Mucosa of descending colon (tissue), 3 donors: ENCODE data around the gene FCRL5. TPM values are rescaled to one million over a fixed set of nuclear protein-coding genes. Genes with fewer than 3 reads are reported as not detected.

ENCODE experiments used
- ATAC-seq: fragments of 200-7000 bp; cut with Tn5 transposase; one replicate; pipeline ENCODE4 v1.9.1; 2020; ENCODE audit warnings: mild to moderate bottlenecking, moderate library complexity
- DNase-seq, 3 donors: peaks; one replicate each; pipeline ENCODE4 v3.0.0-alpha.2; 2020
- H3K36me3 ChIP-seq: fragments of 200-600 bp; one replicate; pipeline ENCODE4 v1.8.0; 2021; ENCODE audit warnings: low read depth, mild to moderate bottlenecking
- H3K4me1 ChIP-seq: fragments of 200-600 bp; one replicate; pipeline ENCODE4 v1.8.0; 2021; ENCODE audit warnings: low read depth, mild to moderate bottlenecking
- H3K4me3 ChIP-seq: fragments of 200-600 bp; one replicate; pipeline ENCODE4 v1.8.0; 2021; ENCODE audit warnings: mild to moderate bottlenecking
- H3K9me3 ChIP-seq: fragments of 200-600 bp; one replicate; pipeline ENCODE4 v1.8.0; 2021; ENCODE audit warnings: mild to moderate bottlenecking
- intact Hi-C, 2 donors: fragments of 100-400 bp; cut with DNase I in 1 of 2; cut with micrococcal nuclease in 1 of 2; formaldehyde crosslinking; loops; one replicate each; pipeline versions ENCODE4 v1.11.0 to v1.11.1; 2022; cut with DNase I, micrococcal nuclease
- total RNA-seq, 3 donors: library from RNA; stranded (reverse); fragmentation: NEBNext Ultra II Directional in 2 of 3; extraction: Animal tissue kit (Norgen Biotek cat#: 25700) in 2 of 3; gene quantifications; one replicate each; pipeline versions ENCODE4 v1.2.1 to v1.2.4, GENCODE V29; 2021 to 2023
- TF ChIP-seq, protein P1 (sequence below): fragments of 200-600 bp; IDR thresholded peaks from one replicate; pipeline ENCODE4 v1.8.0; 2022; ENCODE audit warnings: antibody characterized with exemption, mild to moderate bottlenecking
- donor health status: DM: no; HTN: no; CAD: no; lungs with moderate emphysema.
- donor health status: DM: no; HTN: no; CAD: no.
- donor health status: DM: no; HTN: yes; CAD: no.

The FCRL5 gene
- total RNA-seq, 3 donors from 2014 or later = 0.95 to 3.3 (median 1.7) TPM

DNA sequence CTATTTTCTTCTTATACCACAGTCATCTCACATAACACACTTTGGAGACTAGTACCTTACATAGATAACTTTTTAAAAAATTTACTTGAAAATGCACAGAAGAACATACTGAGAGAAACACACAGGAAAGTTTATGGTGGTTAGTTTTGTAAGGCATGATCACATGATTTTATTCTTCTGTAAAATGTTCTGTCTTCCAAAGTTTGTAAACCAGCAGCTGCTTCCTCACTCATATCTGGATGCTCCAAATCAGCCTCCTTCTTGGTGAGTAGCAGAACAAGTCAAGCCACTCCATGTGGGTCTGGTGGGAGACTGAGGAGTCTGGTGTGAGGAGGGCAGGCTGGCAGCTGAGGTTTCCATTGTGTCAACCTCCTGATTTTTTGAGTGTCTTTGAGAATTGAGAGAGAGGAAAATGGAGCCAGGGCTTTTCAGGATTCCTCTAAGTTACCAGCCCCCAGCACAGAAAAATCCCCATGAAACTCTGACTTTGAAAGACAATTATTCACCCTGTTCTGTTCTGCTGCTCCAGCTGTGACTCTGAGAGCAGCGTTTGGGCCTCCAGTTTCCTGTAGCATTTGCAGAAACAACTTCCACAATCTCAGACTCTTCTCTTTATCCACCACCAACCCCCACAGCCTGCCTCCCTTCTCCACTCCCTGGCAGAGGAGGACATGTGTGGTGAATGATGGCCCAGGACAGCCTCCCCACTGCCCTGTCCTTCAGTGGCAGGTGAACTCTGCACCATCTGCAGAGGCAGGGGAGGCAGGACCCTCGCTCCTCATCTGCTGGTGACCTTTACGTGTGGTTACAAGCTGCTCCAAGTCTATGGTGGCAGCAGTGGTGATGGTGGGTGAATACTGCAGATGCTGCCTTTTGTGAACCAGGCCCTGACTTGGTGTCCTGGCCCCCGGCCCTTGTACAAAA lies 82.3 kb downstream of the FCRL5 start:
- intact Hi-C loops = no loop called here
- TF ChIP-seq, protein P1, sequence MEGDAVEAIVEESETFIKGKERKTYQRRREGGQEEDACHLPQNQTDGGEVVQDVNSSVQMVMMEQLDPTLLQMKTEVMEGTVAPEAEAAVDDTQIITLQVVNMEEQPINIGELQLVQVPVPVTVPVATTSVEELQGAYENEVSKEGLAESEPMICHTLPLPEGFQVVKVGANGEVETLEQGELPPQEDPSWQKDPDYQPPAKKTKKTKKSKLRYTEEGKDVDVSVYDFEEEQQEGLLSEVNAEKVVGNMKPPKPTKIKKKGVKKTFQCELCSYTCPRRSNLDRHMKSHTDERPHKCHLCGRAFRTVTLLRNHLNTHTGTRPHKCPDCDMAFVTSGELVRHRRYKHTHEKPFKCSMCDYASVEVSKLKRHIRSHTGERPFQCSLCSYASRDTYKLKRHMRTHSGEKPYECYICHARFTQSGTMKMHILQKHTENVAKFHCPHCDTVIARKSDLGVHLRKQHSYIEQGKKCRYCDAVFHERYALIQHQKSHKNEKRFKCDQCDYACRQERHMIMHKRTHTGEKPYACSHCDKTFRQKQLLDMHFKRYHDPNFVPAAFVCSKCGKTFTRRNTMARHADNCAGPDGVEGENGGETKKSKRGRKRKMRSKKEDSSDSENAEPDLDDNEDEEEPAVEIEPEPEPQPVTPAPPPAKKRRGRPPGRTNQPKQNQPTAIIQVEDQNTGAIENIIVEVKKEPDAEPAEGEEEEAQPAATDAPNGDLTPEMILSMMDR = no peak
- no peak for ATAC-seq
- Histone ChIP-seq H3K4me3 (no peak overlapping the region), H3K4me1 (peaks cover 4% of the 10 kb centered on the region), H3K36me3 (no peaks in the 10 kb centered on the region), H3K9me3 (no peaks in the 10 kb centered on the region)
- DNase-seq = no peak

DNA sequence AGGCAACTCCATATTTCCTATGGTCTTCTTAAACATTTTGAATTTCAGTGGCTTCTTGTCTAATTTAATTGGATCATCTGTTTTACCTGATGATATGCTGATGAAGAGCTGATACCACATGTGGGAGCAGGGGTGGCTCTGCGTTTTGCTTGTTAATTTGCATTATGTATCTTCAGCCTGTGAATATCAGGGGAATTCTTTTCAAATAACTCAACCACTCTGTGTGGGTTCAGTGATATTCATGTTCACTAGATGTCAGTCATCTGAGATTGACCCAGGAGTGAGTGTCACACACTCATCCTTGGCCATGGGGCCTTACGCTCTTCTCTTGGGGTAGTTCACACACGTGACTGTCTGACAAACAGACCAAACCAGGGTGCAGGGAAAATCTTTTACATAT lies 83.0 kb downstream of the FCRL5 start:
- intact Hi-C loops = no loop called here
- ATAC-seq (no peak), DNase-seq (no peak)
- no peak overlapping the region for H3K4me3 ChIP-seq
- H3K36me3 ChIP-seq = no peaks in the 10 kb centered on the region
- peaks cover 4% of the 10 kb centered on the region for H3K4me1 ChIP-seq
- TF ChIP-seq, protein P1 = no peak
- no peaks in the 10 kb centered on the region for H3K9me3 ChIP-seq

DNA sequence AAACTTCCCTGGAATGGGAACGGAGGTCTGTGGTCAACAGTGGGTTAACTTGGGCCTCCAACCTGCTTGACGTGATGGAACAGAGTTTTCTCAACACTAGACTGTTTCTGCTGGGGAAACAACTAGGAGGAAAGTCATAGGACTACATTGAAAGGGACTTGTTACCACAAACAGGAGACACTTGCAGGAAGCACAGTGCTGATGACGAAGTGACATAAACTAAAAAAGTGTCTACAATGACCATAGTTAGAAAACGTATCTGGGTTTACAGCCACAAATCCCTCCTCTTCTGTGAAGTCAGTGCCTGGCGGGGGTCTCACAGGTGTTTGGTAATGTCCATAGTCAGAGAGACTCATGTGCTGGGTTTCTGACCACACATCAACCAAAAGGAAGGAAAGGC lies 86.3 kb downstream of the FCRL5 start:
- Histone ChIP-seq H3K4me3 (no peak overlapping the region), H3K9me3 (no peaks in the 10 kb centered on the region), H3K36me3 (no peaks in the 10 kb centered on the region), H3K4me1 (no peaks in the 10 kb centered on the region)
- DNase-seq (no peak), ATAC-seq (no peak)
- intact Hi-C loops = no loop called here
- TF ChIP-seq, protein P1 = no peak

Other genes with a start within 250 kb of the FCRL5 start
- under 1 TPM in 2 of 3 donors, not detected in 1; 0.09 to 0.12 TPM for gene FCRL4, start 45.6 kb upstream of the FCRL5 start, total RNA-seq
- gene FCRL3, start 148.3 kb upstream of the FCRL5 start, total RNA-seq = under 1 TPM in 2 of 3 donors, not detected in 1; 0.36 to 0.69 TPM
- 1 to 10 TPM in 2 of 3 donors, under 1 TPM in 1; 0.51 to 1.4 (median 1.0) TPM for gene FCRL2, start 224.6 kb upstream of the FCRL5 start, total RNA-seq